Measurements from ENCODE around the gene CACNA1F.
A peak's percentile ranks its signal among the peaks of the same experiment; 100 is the strongest.

CACNA1F gene

GRCh38 chrX:49172280-49172780 lies 60.8 kb downstream of the CACNA1F start:
- H3K4me3 ChIP-seq = peak overlapping the region; percentile 84 to 87
- peaks cover 0 to 23% (median 9%) of the 10 kb centered on the region in 4 donors for H3K4me1 ChIP-seq
- TF ChIP-seq CTCF (IDR thresholded peaks at IDR 0.05) = no peak
- intact Hi-C loops (cut with DNase I; ENCODE audit: low total_unique reads) = no loop called here
- DNase-seq = peak; percentile 77 to 87
- H3K27me3 ChIP-seq = no peaks in the 10 kb centered on the region
- peak overlapping the region; percentile 94 to 97 for H3K27ac ChIP-seq
- H3K36me3 ChIP-seq = peaks cover 0 to 25% (median 18%) of the 10 kb centered on the region in 3 donors
- H3K9me3 ChIP-seq = no peaks in the 10 kb centered on the region

DNA sequence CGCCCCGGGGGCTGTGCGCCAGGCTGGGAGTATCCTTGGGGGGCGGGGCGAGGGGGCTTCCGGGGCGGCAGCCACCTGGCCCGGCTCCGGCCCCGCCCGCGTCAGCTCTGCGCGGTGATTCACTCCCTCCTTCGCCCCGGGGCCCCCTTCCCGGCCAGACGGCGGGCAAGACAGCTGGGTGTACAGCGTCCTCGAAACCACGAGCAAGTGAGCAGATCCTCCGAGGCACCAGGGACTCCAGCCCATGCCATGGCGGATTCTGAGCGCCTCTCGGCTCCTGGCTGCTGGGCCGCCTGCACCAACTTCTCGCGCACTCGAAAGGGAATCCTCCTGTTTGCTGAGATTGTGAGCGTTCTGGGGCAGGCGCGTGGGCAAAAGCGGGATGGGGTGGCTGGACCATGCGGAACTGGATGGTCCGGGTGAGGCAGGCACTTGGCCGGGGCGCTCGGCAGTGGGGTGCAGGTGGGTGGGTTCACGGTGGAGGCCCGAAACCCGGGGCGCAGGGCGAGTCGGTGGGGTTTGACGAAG lies 61.3 kb downstream of the CACNA1F start, which contains the start of gene PLP2:
TSS of gene PLP2 (plus strand) at position 147 of the 528 bp plus-strand sequence. CDS start at position 250, 103 bp downstream.
- DNase-seq = peak in 1 of 2 donors; percentile 82

DNA sequence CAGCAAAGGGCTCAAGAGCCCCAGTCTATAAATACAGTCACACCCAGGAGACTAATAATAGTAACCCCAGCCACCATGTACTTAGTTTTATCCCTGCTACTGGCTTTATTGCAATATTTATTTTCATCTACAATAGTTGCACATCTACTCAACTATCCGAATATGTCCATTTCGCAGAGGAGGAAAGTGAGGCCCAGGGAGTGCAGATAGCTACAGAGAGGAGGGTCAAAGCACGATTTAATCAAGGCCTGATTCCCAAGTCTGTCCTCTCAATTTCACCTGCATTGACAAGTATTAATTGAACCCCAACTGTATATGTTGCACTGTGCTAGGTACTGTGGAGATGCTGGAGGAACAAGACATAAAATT lies 65.4 kb downstream of the CACNA1F start:
- no peak for DNase-seq
- Histone ChIP-seq H3K36me3 (no peaks in the 10 kb centered on the region), H3K9me3 (no peaks in the 10 kb centered on the region), H3K27ac (peak overlapping the region; percentile 90 to 97), H3K4me1 (peaks cover 0 to 25% (median 9%) of the 10 kb centered on the region in 4 donors), H3K4me3 (peak overlapping the region; percentile 54 to 58), H3K27me3 (no peaks in the 10 kb centered on the region)
- no peak for TF ChIP-seq CTCF (IDR thresholded peaks at IDR 0.05)
- intact Hi-C loops (cut with DNase I; ENCODE audit: low total_unique reads) = no loop called here

More for the DNA sequence above, 61.3 kb downstream of the CACNA1F start, which contains the start of gene PLP2:
- intact Hi-C loops (cut with DNase I; ENCODE audit: low total_unique reads) = no loop called here
- H3K36me3 ChIP-seq = peaks cover 0 to 24% (median 18%) of the 10 kb centered on the region in 3 donors
- H3K4me1 ChIP-seq = peaks cover 0 to 23% (median 9%) of the 10 kb centered on the region in 4 donors
- H3K27me3 ChIP-seq = no peaks in the 10 kb centered on the region
- H3K27ac ChIP-seq = peak within 1 kb of the TSS; percentile 94 to 97
- no peak for TF ChIP-seq CTCF (IDR thresholded peaks at IDR 0.05)
- H3K4me3 ChIP-seq = peak within 1 kb of the TSS; percentile 84 to 87
- H3K9me3 ChIP-seq = no peaks in the 10 kb centered on the region

GRCh38 chrX:49166914-49167739 lies 66.0 kb downstream of the CACNA1F start:
- no peaks in the 10 kb centered on the region for H3K36me3 ChIP-seq
- no peaks in the 10 kb centered on the region for H3K27me3 ChIP-seq
- intact Hi-C loops (cut with DNase I; ENCODE audit: low total_unique reads) = no loop called here
- TF ChIP-seq CTCF (IDR thresholded peaks at IDR 0.05) = no peak
- H3K9me3 ChIP-seq = no peaks in the 10 kb centered on the region
- H3K4me1 ChIP-seq = peaks cover 0 to 25% (median 9%) of the 10 kb centered on the region in 4 donors
- H3K27ac ChIP-seq = peak overlapping the region; percentile 90 to 97
- peak; percentile 81 to 96 for DNase-seq
- H3K4me3 ChIP-seq = peak overlapping the region; percentile 54 to 58

DNA sequence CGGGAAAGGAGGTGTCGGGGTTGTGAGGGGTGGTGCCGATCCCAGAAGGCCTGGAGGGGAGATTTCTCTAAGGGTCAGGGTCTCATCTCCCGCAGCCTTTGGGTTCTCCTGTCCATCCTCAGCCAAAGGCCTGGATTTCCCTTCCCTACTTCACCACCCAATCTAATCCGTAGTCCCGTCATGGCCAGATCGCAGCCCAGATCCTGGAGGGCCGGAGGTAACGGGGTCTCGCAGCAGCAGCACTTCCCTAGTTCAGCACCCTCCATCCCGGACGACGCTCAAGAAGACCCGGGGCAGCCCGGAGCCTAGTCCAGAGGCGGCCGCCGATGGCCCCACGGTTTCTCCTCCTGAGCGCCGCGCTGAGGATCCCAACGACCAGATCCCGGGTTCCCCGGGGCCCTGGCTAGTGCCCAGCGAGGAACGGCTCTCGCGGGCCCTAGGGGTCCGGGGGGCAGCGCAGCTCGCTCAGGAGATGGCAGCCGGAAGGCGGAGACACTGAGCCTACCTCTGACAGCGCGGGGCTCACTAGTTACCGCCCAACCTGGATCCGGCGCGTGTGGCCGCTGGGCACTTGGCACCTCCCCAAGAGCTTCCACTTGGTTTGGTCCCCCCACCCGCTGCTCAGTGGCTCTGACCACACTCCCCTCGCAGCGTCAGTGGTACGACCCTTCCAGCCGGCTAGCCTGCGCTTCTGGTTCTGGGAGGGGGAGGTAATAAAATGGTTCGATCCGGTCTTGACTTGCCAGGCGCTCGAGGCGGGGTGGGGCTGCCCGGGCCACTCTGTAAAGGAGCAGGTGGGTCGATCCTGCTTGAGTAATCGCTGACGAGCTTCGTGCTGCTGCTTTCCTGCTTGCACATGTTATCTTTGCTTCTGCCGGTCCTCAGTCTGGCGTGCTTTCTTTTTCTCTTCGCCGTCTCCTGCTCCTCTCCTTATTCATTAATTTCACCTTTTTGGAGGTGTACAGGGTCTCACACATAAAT lies 66.9 kb downstream of the CACNA1F start:
- intact Hi-C loops (cut with DNase I; ENCODE audit: low total_unique reads) = no loop called here
- H3K4me3 ChIP-seq = peak overlapping the region; percentile 54 to 58
- H3K4me1 ChIP-seq = peaks cover 0 to 25% (median 9%) of the 10 kb centered on the region in 4 donors
- peak in 1 of 2 experiments; percentile 29 for TF ChIP-seq CTCF (IDR thresholded peaks at IDR 0.05)
- H3K9me3 ChIP-seq = no peaks in the 10 kb centered on the region
- H3K36me3 ChIP-seq = no peaks in the 10 kb centered on the region
- peak; percentile 74 to 92 for DNase-seq
- H3K27ac ChIP-seq = peak overlapping the region; percentile 90 to 97
- no peaks in the 10 kb centered on the region for H3K27me3 ChIP-seq
